VCaP (cell line): Measurements from ENCODE around the gene LRRC74A.

Experiments used
- H3K27ac ChIP-seq: fragments of 450-650 bp; 2 replicates; pipeline ENCODE4 v1.5.1; 2017
- TF ChIP-seq, protein P1 (sequence below): fragments of 450-650 bp; conservative IDR thresholded peaks from 2 replicates; pipeline ENCODE4 v1.5.1; 2017; ENCODE audit warnings: mild to moderate bottlenecking, moderate library complexity

LRRC74A gene

DNA sequence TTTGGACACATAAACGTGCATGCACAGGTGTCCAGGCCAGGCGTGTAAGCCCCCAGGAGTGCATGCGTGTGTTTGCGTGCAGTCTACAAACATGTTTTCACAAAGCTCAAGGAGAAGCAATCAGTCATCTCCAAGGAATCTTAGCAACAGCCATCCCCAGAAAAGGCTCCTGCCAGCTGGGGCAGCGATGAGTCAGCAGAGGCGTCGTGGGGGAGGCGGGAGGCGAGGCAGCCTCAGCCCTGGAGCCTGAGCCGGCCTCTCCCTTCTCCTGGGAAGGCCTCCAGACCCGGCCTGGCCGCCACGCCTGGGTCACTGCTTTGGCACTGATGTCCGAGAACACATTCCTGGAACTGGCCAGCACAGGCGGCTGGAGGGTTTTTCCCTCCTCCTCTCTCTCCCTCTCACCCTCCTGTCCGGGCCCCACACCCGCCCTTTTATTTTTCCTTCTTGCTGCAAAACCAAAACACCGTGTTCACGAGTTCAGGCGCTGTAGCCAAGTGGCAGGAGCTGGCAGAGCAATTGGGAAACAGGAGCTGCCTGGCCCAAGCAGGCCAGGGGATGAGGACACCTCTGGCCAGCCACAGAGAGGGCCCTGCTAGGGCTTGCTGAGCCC is 92.7 kb downstream of the LRRC74A start:
- TF ChIP-seq, protein P1, sequence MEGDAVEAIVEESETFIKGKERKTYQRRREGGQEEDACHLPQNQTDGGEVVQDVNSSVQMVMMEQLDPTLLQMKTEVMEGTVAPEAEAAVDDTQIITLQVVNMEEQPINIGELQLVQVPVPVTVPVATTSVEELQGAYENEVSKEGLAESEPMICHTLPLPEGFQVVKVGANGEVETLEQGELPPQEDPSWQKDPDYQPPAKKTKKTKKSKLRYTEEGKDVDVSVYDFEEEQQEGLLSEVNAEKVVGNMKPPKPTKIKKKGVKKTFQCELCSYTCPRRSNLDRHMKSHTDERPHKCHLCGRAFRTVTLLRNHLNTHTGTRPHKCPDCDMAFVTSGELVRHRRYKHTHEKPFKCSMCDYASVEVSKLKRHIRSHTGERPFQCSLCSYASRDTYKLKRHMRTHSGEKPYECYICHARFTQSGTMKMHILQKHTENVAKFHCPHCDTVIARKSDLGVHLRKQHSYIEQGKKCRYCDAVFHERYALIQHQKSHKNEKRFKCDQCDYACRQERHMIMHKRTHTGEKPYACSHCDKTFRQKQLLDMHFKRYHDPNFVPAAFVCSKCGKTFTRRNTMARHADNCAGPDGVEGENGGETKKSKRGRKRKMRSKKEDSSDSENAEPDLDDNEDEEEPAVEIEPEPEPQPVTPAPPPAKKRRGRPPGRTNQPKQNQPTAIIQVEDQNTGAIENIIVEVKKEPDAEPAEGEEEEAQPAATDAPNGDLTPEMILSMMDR = peak; percentile 48
- H3K27ac ChIP-seq = peak overlapping the region; percentile 96
